Neutrophil (primary cell): ENCODE results near the gene HSD3B7.

Source experiments
- H3K27ac ChIP-seq: fragments of 200-600 bp; sonication (generic); 2 replicates; pipeline ENCODE4 v1.5.1; 2016; ENCODE audit warnings: mild to moderate bottlenecking, moderate library complexity
- H3K27me3 ChIP-seq: fragments of 200-600 bp; sonication (generic); 2 replicates; pipeline ENCODE4 v1.6.0; 2016; ENCODE audit warnings: mild to moderate bottlenecking
- H3K36me3 ChIP-seq: fragments of 200-600 bp; sonication (generic); 2 replicates; pipeline ENCODE4 v1.5.1; 2017
- H3K4me1 ChIP-seq, 2 experiments: fragments of 200-600 bp in 1 of 2; sonication (generic) in 1 of 2; 1 replicate in 1 of 2; 2 replicates in 1 of 2; pipeline versions ENCODE4 v1.5.1 to v1.6.1; 2013 to 2016; ENCODE audit warnings: low read depth in 1 of 2, low read length in 1 of 2, mild to moderate bottlenecking in 1 of 2, moderate library complexity in 1 of 2; ENCODE audit not compliant: control insufficient read depth in 1 of 2, insufficient read depth in 1 of 2
- H3K4me3 ChIP-seq, 2 experiments: fragments of 200-600 bp in 1 of 2; sonication (generic) in 1 of 2; 1 replicate in 1 of 2; 2 replicates in 1 of 2; pipeline ENCODE4 v1.5.1; 2013 to 2016; ENCODE audit warnings: low read depth in 1 of 2, low read length in 1 of 2, mild to moderate bottlenecking in 1 of 2, moderate library complexity in 1 of 2
- H3K9me3 ChIP-seq: fragments of 200-600 bp; sonication (generic); 2 replicates; pipeline ENCODE4 v1.5.1; 2016
- CTCF ChIP-seq: fragments of 200-600 bp; sonication (generic); IDR thresholded peaks from 2 replicates; pipeline ENCODE4 v1.5.1; 2016; ENCODE audit warnings: antibody characterized with exemption

HSD3B7 gene

GRCh38 chr16:30982548-30983288 is 2.3 kb upstream of the HSD3B7 start:
- Histone ChIP-seq H3K27ac (no peak overlapping the region), H3K4me3 (no peak overlapping the region), H3K27me3 (no peaks in the 10 kb centered on the region), H3K4me1 (peaks cover 4 to 9% of the 10 kb centered on the region in 2 experiments), H3K9me3 (no peaks in the 10 kb centered on the region), H3K36me3 (peaks cover 59% of the 10 kb centered on the region)
- TF ChIP-seq CTCF: no peak

GRCh38 chr16:30983289-30983889 is 1.6 kb upstream of the HSD3B7 start:
- Histone ChIP-seq H3K9me3 (no peaks in the 10 kb centered on the region), H3K4me1 (peaks cover 4 to 9% of the 10 kb centered on the region in 2 experiments), H3K36me3 (peaks cover 55% of the 10 kb centered on the region), H3K4me3 (no peak overlapping the region), H3K27ac (no peak overlapping the region), H3K27me3 (no peaks in the 10 kb centered on the region)
- no peak for TF ChIP-seq CTCF

GRCh38 chr16:30983898-30984610 is 953 bp upstream of the HSD3B7 start:
- Histone ChIP-seq H3K4me1 (peaks cover 4 to 9% of the 10 kb centered on the region in 2 experiments), H3K27ac (no peak overlapping the region), H3K9me3 (no peaks in the 10 kb centered on the region), H3K36me3 (peaks cover 48% of the 10 kb centered on the region), H3K4me3 (no peak overlapping the region), H3K27me3 (no peaks in the 10 kb centered on the region)
- no peak for TF ChIP-seq CTCF

- Histone ChIP-seq H3K27ac (no peak overlapping the region), H3K9me3 (no peaks in the 10 kb centered on the region), H3K36me3 (peaks cover 33% of the 10 kb centered on the region), H3K4me3 (peak overlapping the region; percentile 38 to 41), H3K4me1 (peaks cover 4 to 9% of the 10 kb centered on the region in 2 experiments), H3K27me3 (no peaks in the 10 kb centered on the region)
- no peak for TF ChIP-seq CTCF
These were observed 558 bp downstream of the HSD3B7 start for GRCh38 chr16:30985401-30986128.
